B cell (primary cell): ENCODE data around the gene WNT11. TPM values are rescaled to one million over a fixed set of nuclear protein-coding genes. Genes with fewer than 3 reads are reported as not detected.

ENCODE experiments used
- ATAC-seq: fragments of 200-7000 bp; cut with Tn5 transposase; one replicate; pipeline ENCODE4 v1.10.0; 2021; ENCODE audit warnings: low read depth, mild to moderate bottlenecking, moderate number of reproducible peaks, moderate library complexity
- CTCF ChIA-PET: fragments of 350-600 bp; sonication (Branson Sonifier 250); formaldehyde crosslinking; loops from one replicate; lab custom pipeline; 2021; ENCODE audit warnings: antibody characterized with exemption, inconsistent platforms; lab: Charles Lee
- POLR2A ChIA-PET: fragments of 350-600 bp; sonication (Branson Sonifier 250); formaldehyde crosslinking; loops from one replicate; lab custom pipeline; 2021; ENCODE audit warnings: antibody characterized with exemption; lab: Charles Lee
- DNase-seq: peaks from one replicate; pipeline ENCODE4 v3.0.0; 2013
- H2AFZ ChIP-seq: 2 replicates; pipeline ENCODE4 v1.6.1; 2012; ENCODE audit warnings: mild to moderate bottlenecking, low read depth, low read length; ENCODE audit not compliant: insufficient read depth, poor library complexity, severe bottlenecking
- H3K27ac ChIP-seq, 2 donors: 1 replicate in 1 of 2; 2 replicates in 1 of 2; pipeline ENCODE4 v1.5.1; 2012 to 2013; ENCODE audit warnings: low read length in 2 of 2, mild to moderate bottlenecking in 2 of 2, moderate library complexity in 1 of 2
- H3K27me3 ChIP-seq, 4 experiments: fragments of 200-600 bp in 1 of 4; sonication (generic) in 1 of 4; replicated peaks in 1 of 4; 1 replicate in 2 of 4; 2 replicates in 2 of 4; pipeline versions ENCODE4 v1.6.1 to v1.7.0; 2013 to 2016; ENCODE audit warnings: low read length in 3 of 4, mild to moderate bottlenecking in 2 of 4, mixed read lengths in 1 of 4, moderate library complexity in 1 of 4; ENCODE audit not compliant: insufficient read depth in 4 of 4, control insufficient read depth in 3 of 4; ENCODE audit errors: control extremely low read depth in 1 of 4
- H3K36me3 ChIP-seq, 2 experiments: replicated peaks in 1 of 2; 1 replicate in 1 of 2; 2 replicates in 1 of 2; pipeline versions ENCODE4 v1.6.1 to v1.7.1; 2013; ENCODE audit warnings: low read length in 1 of 2; ENCODE audit not compliant: insufficient read depth in 2 of 2, control insufficient read depth in 1 of 2; ENCODE audit errors: control extremely low read depth in 1 of 2, extremely low read depth in 1 of 2
- H3K4me1 ChIP-seq, 2 donors: fragments of 200-600 bp in 1 of 2; sonication (generic) in 1 of 2; 1 replicate in 1 of 2; 2 replicates in 1 of 2; pipeline versions ENCODE4 v1.5.1 to v1.6.1; 2013 to 2017; ENCODE audit warnings: low read length in 2 of 2; ENCODE audit not compliant: control insufficient read depth in 2 of 2, insufficient read depth in 2 of 2
- H3K4me2 ChIP-seq: replicated peaks from 2 replicates; pipeline ENCODE3; 2012; ENCODE audit warnings: mild to moderate bottlenecking, low read depth, low read length; ENCODE audit not compliant: poor library complexity, severe bottlenecking
- H3K4me3 ChIP-seq, 5 experiments: fragments of 200-600 bp in 1 of 5; sonication (generic) in 1 of 5; 1 replicate in 3 of 5; 2 replicates in 2 of 5; pipeline versions ENCODE4 v1.5.1 to v1.7.0; 2011 to 2016; ENCODE audit warnings: low read length in 4 of 5, mild to moderate bottlenecking in 4 of 5, low read depth in 2 of 5, control low read depth in 1 of 5, moderate library complexity in 1 of 5; ENCODE audit not compliant: insufficient read depth in 1 of 5; ENCODE audit errors: control extremely low read depth in 1 of 5, extremely low read depth in 1 of 5
- H3K79me2 ChIP-seq: fragments of 200-600 bp; sonication (generic); one replicate; pipeline ENCODE4 v1.6.0; 2016; ENCODE audit warnings: low read length; ENCODE audit not compliant: control insufficient read depth, insufficient read depth
- H3K9ac ChIP-seq: fragments of 200-600 bp; sonication (generic); 2 replicates; pipeline ENCODE4 v1.6.1; 2017; ENCODE audit warnings: mild to moderate bottlenecking, low read length, moderate library complexity
- H3K9me3 ChIP-seq, 3 donors: one replicate each; pipeline versions ENCODE4 v1.6.1 to v1.7.1; 2013; ENCODE audit warnings: low read length in 2 of 3; ENCODE audit not compliant: control insufficient read depth in 2 of 3, insufficient read depth in 1 of 3; ENCODE audit errors: control extremely low read depth in 1 of 3
- H4K20me1 ChIP-seq: 2 replicates; pipeline ENCODE4 v1.6.0; 2012; ENCODE audit warnings: mild to moderate bottlenecking, low read length; ENCODE audit not compliant: insufficient read depth, control insufficient read depth, poor library complexity, severe bottlenecking
- H3K27ac Mint-ChIP-seq: one replicate; pipeline ENCODE4 v1.8.0; 2021; ENCODE audit warnings: mixed read lengths
- H3K27me3 Mint-ChIP-seq: one replicate; pipeline ENCODE4 v1.8.0; 2021; ENCODE audit warnings: mixed read lengths
- H3K4me1 Mint-ChIP-seq: one replicate; pipeline ENCODE4 v1.8.0; 2021; ENCODE audit warnings: mixed read lengths
- H3K4me3 Mint-ChIP-seq: one replicate; pipeline ENCODE4 v1.8.0; 2021; ENCODE audit warnings: mixed read lengths
- H3K9me3 Mint-ChIP-seq: one replicate; pipeline ENCODE4 v1.8.0; 2022; ENCODE audit warnings: mixed read lengths; ENCODE audit not compliant: insufficient read depth
- EZH2 ChIP-seq: IDR thresholded peaks from 2 replicates; pipeline ENCODE4 v1.6.1; 2012; ENCODE audit warnings: borderline replicate concordance, low read depth, mild to moderate bottlenecking, moderate library complexity, low read length; ENCODE audit not compliant: insufficient read depth, poor library complexity, severe bottlenecking
- WGBS: methylation state at CpG from one replicate; pipeline ENCODE4 v1.1.5; 2013; ENCODE audit warnings: missing lambda C conversion rate; ENCODE audit not compliant: insufficient coverage; 5-methylcytosine and 5-hydroxymethylcytosine counted together
- intact Hi-C: fragments of 100-400 bp; cut with micrococcal nuclease; formaldehyde crosslinking; loops from one replicate; pipeline ENCODE4 v1.10.0; 2022
- polyA plus RNA-seq: library from polyadenylated mRNA; depleted of rRNA; stranded (reverse); fragments of >200 nt; gene quantifications from 2 replicates; pipeline ENCODE4 v1.2.3, GENCODE V29; 2012
- total RNA-seq, 2 donors: library from RNA; stranded (reverse); fragments of 120-200 nt in 1 of 2; gene quantifications; 1 replicate in 1 of 2; 2 replicates in 1 of 2; pipeline versions ENCODE4 v1.2.3 to v1.2.4, GENCODE V29; 2013 to 2022
- TF ChIP-seq, protein P1 (sequence below): fragments of 200-600 bp; IDR thresholded peaks from one replicate; pipeline ENCODE4 v1.8.0; 2022; ENCODE audit warnings: antibody characterized with exemption, mild to moderate bottlenecking

WNT11 gene
- total and polyA plus RNA-seq, 2 donors (not counting 1 experiment from before 2014, with no cell fraction given): 0.39 TPM; not detected in 1

DNA sequence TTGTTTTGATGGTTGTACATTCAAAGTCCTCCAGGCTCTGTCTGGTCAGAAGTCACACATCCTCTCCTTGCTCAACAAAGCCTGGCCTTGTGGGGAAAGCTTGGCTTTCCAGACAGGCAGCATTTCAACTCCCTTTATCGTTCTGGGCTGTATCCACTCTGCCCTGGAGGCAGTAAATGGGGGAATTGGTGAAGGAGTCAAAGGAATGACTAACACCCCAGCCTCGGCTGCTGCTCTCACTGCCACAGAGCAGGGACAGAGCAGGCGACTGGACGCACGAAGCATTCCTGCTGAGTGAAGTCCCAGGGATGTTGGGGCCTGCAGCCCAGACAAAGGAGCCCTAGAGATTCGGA, 52.8 kb downstream of the WNT11 start:
- no peak overlapping the region for H3K27ac ChIP-seq
- peak overlapping the region; percentile 74 for H3K4me3 Mint-ChIP-seq
- H2AFZ ChIP-seq: no peak overlapping the region
- ATAC-seq (no peak), DNase-seq (no peak)
- H3K4me1 Mint-ChIP-seq: peaks cover 25% of the 10 kb centered on the region
- peak overlapping the region; percentile 80 for H3K4me2 ChIP-seq
- POLR2A ChIA-PET: no interaction called here
- H3K4me1 ChIP-seq: peaks cover 18 to 21% of the 10 kb centered on the region in 2 donors
- no peaks in the 10 kb centered on the region for H3K9me3 Mint-ChIP-seq
- TF ChIP-seq, protein P1, sequence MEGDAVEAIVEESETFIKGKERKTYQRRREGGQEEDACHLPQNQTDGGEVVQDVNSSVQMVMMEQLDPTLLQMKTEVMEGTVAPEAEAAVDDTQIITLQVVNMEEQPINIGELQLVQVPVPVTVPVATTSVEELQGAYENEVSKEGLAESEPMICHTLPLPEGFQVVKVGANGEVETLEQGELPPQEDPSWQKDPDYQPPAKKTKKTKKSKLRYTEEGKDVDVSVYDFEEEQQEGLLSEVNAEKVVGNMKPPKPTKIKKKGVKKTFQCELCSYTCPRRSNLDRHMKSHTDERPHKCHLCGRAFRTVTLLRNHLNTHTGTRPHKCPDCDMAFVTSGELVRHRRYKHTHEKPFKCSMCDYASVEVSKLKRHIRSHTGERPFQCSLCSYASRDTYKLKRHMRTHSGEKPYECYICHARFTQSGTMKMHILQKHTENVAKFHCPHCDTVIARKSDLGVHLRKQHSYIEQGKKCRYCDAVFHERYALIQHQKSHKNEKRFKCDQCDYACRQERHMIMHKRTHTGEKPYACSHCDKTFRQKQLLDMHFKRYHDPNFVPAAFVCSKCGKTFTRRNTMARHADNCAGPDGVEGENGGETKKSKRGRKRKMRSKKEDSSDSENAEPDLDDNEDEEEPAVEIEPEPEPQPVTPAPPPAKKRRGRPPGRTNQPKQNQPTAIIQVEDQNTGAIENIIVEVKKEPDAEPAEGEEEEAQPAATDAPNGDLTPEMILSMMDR: no peak
- TF ChIP-seq EZH2: no peak
- no peaks in the 10 kb centered on the region for H3K36me3 ChIP-seq
- no peaks in the 10 kb centered on the region for H3K9me3 ChIP-seq
- no peak overlapping the region for H3K4me3 ChIP-seq
- intact Hi-C loops: loop anchor here (2.0 to 10.0 kb wide), 2 partner anchors 165 to 429 kb away; no protein-coding TSS in a partner anchor
- no peaks in the 10 kb centered on the region for H4K20me1 ChIP-seq
- no peaks in the 10 kb centered on the region for H3K79me2 ChIP-seq
- no peak overlapping the region for H3K9ac ChIP-seq
- H3K27me3 Mint-ChIP-seq: no peaks in the 10 kb centered on the region
- no peaks in the 10 kb centered on the region for H3K27me3 ChIP-seq
- peak overlapping the region; percentile 4 for H3K27ac Mint-ChIP-seq
- CTCF ChIA-PET: interaction anchor here (1.6 to 3.0 kb wide), 8 partner anchors 54 to 431 kb away, joined by 3 to 57 read pairs (median 10); no protein-coding TSS in a partner anchor
- WGBS: 97% methylated on average over 5 of the region's 6 CpGs

DNA sequence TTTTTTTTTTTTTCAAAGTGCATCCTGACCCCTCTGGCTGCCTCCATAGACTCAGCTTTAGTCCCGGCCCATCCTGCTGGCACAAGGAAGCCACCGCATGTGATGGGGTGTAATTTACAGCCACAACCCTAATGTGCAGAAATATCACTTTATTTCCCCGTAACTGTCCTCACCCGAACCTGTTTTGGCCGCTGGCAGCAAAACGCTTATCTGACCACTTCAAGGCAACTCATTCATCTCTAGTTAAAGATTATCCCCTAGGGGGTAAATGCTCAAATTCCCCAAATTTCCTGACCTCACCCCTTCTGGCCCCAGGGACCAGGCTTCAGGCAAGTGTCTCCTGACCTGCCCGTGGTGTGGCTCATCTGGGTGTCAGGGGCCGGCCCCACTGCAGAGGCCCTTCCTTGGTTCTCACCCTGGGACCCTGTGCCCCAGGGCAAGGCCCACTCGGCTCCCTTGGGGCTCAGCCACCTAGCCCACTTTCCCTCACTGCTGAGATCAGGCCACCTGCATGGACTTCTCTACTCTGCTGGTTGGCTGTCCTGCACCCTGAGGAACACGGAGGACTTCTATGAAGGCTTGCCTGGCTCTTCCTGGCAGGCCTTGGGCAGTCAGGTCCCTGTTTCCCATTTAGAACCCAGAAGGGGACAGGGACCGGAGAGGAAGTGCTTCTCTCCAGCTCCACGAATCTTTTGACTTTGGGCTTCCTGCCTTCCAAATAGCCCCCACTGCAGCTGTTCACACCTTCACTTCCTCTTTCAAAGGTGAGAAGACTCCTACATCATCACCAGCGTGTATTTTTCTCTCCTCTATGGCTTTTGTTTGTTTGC, 53.3 kb downstream of the WNT11 start:
- ATAC-seq: peak; percentile 61
- Histone ChIP-seq H4K20me1 (no peaks in the 10 kb centered on the region), H3K4me3 (peak overlapping the region in 4 of 5 experiments; percentile 25 to 55 (median 50)), H3K27ac (peak overlapping the region in 1 of 2 donors; percentile 13), H3K4me2 (peak overlapping the region; percentile 80), H3K36me3 (no peaks in the 10 kb centered on the region), H3K9ac (peak overlapping the region; percentile 57), H2AFZ (peak overlapping the region; percentile 75), H3K79me2 (no peaks in the 10 kb centered on the region), H3K9me3 (no peaks in the 10 kb centered on the region), H3K4me1 (peaks cover 18 to 21% of the 10 kb centered on the region in 2 donors), H3K27me3 (no peaks in the 10 kb centered on the region)
- Mint-ChIP-seq H3K4me1 (peaks cover 25% of the 10 kb centered on the region), H3K27ac (peak overlapping the region; percentile 4), H3K9me3 (no peaks in the 10 kb centered on the region), H3K4me3 (peak overlapping the region; percentile 74), H3K27me3 (no peaks in the 10 kb centered on the region)
- DNase-seq: peak; percentile 74
- 41% methylated on average over 10 of the region's 13 CpGs for WGBS
- CTCF ChIA-PET: interaction anchor here (0.7 to 3.0 kb wide), 34 partner anchors 8 to 555 kb away, joined by 3 to 57 read pairs (median 4); no protein-coding TSS in a partner anchor
- intact Hi-C loops: loop anchor here (1.0 to 10.0 kb wide), 4 partner anchors 166 to 428 kb away; no protein-coding TSS in a partner anchor
- POLR2A ChIA-PET: interaction anchor here (0.7 kb wide), 1 partner anchor 10 kb away, joined by 3 read pairs; no protein-coding TSS in a partner anchor
- TF ChIP-seq EZH2: no peak
- TF ChIP-seq, protein P1: no peak
